ENCODE results near the gene DHRS12. TPM values are rescaled to one million over a fixed set of nuclear protein-coding genes. Genes with fewer than 3 reads are reported as not detected.

DHRS12 gene
- total RNA-seq, 1 experiment from 2014 or later: 14.1 TPM

- no peak for DNase-seq
- H3K4me1 Mint-ChIP-seq (ENCODE audit: low read depth, unreplicated experiment): no peaks in the 10 kb centered on the region
- intact Hi-C loops (cut with micrococcal nuclease; ENCODE audit: unreplicated experiment): no loop called here
- no peaks in the 10 kb centered on the region for H3K36me3 ChIP-seq (ENCODE audit: control insufficient read depth, insufficient read depth, low read length)
- CTCF ChIA-PET: no interaction called here
- H3K27me3 ChIP-seq (replicated peaks; ENCODE audit: control insufficient read depth, insufficient read depth, low read length): no peaks in the 10 kb centered on the region; the same call in 1 of the 2 replicates
- peaks cover 13% of the 10 kb centered on the region for H3K27me3 Mint-ChIP-seq (ENCODE audit: insufficient read depth, unreplicated experiment)
- no peaks in the 10 kb centered on the region for H3K9me3 ChIP-seq
- BruUV-seq (replicated peaks): no TSS peak
- POLR2A ChIA-PET: no interaction called here
- H3K9me3 Mint-ChIP-seq (ENCODE audit: unreplicated experiment): no peaks in the 10 kb centered on the region
- no peak overlapping the region for H3K27ac Mint-ChIP-seq (ENCODE audit: unreplicated experiment)
- no peak for TF ChIP-seq CTCF (IDR thresholded peaks at IDR 0.05; ENCODE audit: insufficient read depth in 1 of 2, low read depth in 1 of 2, low read length in 1 of 2, severe bottlenecking in 1 of 2, unreplicated experiment in 1 of 2)
- no peak overlapping the region for H3K4me3 ChIP-seq (ENCODE audit: low read depth, low read length)
- no peaks in the 10 kb centered on the region for H3K4me1 ChIP-seq
- H3K4me3 Mint-ChIP-seq (ENCODE audit: unreplicated experiment): no peak overlapping the region
- no peaks in the 10 kb centered on the region for H3K36me3 Mint-ChIP-seq (ENCODE audit: insufficient read depth, unreplicated experiment)
These were observed 19.9 kb upstream of the DHRS12 start for GRCh38 chr13:51823863-51824262.

- ChIA-PET POLR2A (no interaction called here), CTCF (no interaction called here)
- Histone ChIP-seq H3K9me3 (no peaks in the 10 kb centered on the region), H3K4me1 (no peaks in the 10 kb centered on the region), H3K27me3 (replicated peaks; ENCODE audit: control insufficient read depth, insufficient read depth, low read length) (no peaks in the 10 kb centered on the region; the same call in 1 of the 2 replicates), H3K4me3 (ENCODE audit: low read depth, low read length) (no peak overlapping the region), H3K36me3 (ENCODE audit: control insufficient read depth, insufficient read depth, low read length) (no peaks in the 10 kb centered on the region)
- no peaks in the 10 kb centered on the region for H3K4me1 Mint-ChIP-seq (ENCODE audit: low read depth, unreplicated experiment)
- BruUV-seq (replicated peaks): no TSS peak
- no peak overlapping the region for H3K27ac Mint-ChIP-seq (ENCODE audit: unreplicated experiment)
- H3K36me3 Mint-ChIP-seq (ENCODE audit: insufficient read depth, unreplicated experiment): no peaks in the 10 kb centered on the region
- intact Hi-C loops (cut with micrococcal nuclease; ENCODE audit: unreplicated experiment): no loop called here
- no peaks in the 10 kb centered on the region for H3K9me3 Mint-ChIP-seq (ENCODE audit: unreplicated experiment)
- no peak for TF ChIP-seq CTCF (IDR thresholded peaks at IDR 0.05; ENCODE audit: insufficient read depth in 1 of 2, low read depth in 1 of 2, low read length in 1 of 2, severe bottlenecking in 1 of 2, unreplicated experiment in 1 of 2)
- peaks cover 14% of the 10 kb centered on the region for H3K27me3 Mint-ChIP-seq (ENCODE audit: insufficient read depth, unreplicated experiment)
- no peak overlapping the region for H3K4me3 Mint-ChIP-seq (ENCODE audit: unreplicated experiment)
- DNase-seq: no peak
These were observed 19.4 kb upstream of the DHRS12 start for GRCh38 chr13:51823359-51823758.

- Histone ChIP-seq H3K9me3 (no peaks in the 10 kb centered on the region), H3K4me3 (ENCODE audit: low read depth, low read length) (no peak overlapping the region), H3K27me3 (replicated peaks; ENCODE audit: control insufficient read depth, insufficient read depth, low read length) (no peaks in the 10 kb centered on the region; the same call in 1 of the 2 replicates), H3K4me1 (no peaks in the 10 kb centered on the region), H3K36me3 (ENCODE audit: control insufficient read depth, insufficient read depth, low read length) (no peaks in the 10 kb centered on the region)
- ChIA-PET POLR2A (interaction anchor here (0.5 kb wide), 1 partner anchor 96 kb away, joined by 8 read pairs; no protein-coding TSS in a partner anchor), CTCF (no interaction called here)
- H3K9me3 Mint-ChIP-seq (ENCODE audit: unreplicated experiment): no peaks in the 10 kb centered on the region
- H3K36me3 Mint-ChIP-seq (ENCODE audit: insufficient read depth, unreplicated experiment): no peaks in the 10 kb centered on the region
- no peak overlapping the region for H3K4me3 Mint-ChIP-seq (ENCODE audit: unreplicated experiment)
- H3K27ac Mint-ChIP-seq (ENCODE audit: unreplicated experiment): no peak overlapping the region
- intact Hi-C loops (cut with micrococcal nuclease; ENCODE audit: unreplicated experiment): no loop called here
- TF ChIP-seq CTCF (IDR thresholded peaks at IDR 0.05; ENCODE audit: insufficient read depth in 1 of 2, low read depth in 1 of 2, low read length in 1 of 2, severe bottlenecking in 1 of 2, unreplicated experiment in 1 of 2): no peak
- DNase-seq: no peak
- H3K4me1 Mint-ChIP-seq (ENCODE audit: low read depth, unreplicated experiment): no peaks in the 10 kb centered on the region
- no TSS peak for BruUV-seq (replicated peaks)
- H3K27me3 Mint-ChIP-seq (ENCODE audit: insufficient read depth, unreplicated experiment): peaks cover 18% of the 10 kb centered on the region
These were observed 18.3 kb upstream of the DHRS12 start for GRCh38 chr13:51822106-51822815.

Data from Caco-2 (cell line).